Measurements from ENCODE around the gene OR2B2.

OR2B2 gene

DNA sequence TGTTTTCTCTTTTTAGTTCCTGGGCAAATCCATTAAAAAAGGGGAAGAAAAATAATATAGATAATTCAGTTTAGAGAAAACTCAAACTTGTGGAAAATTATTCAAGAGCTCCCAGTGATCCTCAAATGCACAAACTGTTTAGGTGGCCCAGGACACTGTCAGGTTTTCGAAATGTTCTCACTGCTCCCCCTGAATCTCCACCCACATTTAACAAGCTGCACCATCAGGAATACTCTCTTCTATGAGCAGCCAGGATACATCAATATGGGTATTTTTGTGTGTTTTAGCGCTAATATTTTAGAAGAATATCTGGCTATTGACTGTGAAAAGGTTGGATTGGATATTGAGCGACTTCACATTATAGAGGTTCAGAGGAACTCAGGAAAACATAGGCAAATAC, 43.9 kb downstream of the OR2B2 start:
- no peak for DNase-seq (ENCODE audit: low read depth)
- TF ChIP-seq, protein P1, sequence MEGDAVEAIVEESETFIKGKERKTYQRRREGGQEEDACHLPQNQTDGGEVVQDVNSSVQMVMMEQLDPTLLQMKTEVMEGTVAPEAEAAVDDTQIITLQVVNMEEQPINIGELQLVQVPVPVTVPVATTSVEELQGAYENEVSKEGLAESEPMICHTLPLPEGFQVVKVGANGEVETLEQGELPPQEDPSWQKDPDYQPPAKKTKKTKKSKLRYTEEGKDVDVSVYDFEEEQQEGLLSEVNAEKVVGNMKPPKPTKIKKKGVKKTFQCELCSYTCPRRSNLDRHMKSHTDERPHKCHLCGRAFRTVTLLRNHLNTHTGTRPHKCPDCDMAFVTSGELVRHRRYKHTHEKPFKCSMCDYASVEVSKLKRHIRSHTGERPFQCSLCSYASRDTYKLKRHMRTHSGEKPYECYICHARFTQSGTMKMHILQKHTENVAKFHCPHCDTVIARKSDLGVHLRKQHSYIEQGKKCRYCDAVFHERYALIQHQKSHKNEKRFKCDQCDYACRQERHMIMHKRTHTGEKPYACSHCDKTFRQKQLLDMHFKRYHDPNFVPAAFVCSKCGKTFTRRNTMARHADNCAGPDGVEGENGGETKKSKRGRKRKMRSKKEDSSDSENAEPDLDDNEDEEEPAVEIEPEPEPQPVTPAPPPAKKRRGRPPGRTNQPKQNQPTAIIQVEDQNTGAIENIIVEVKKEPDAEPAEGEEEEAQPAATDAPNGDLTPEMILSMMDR (IDR thresholded peaks at IDR 0.05; ENCODE audit: low read depth, low read length, missing control alignments): no peak
- in situ Hi-C loops (cut with HindIII; ENCODE audit: low sequenced_read_pairs): loop anchor here (5.0 kb wide), 1 partner anchor 46 kb away; a partner anchor contains a TSS
- no peak overlapping the region for H3K4me3 ChIP-seq (ENCODE audit: low read depth, low read length)

DNA sequence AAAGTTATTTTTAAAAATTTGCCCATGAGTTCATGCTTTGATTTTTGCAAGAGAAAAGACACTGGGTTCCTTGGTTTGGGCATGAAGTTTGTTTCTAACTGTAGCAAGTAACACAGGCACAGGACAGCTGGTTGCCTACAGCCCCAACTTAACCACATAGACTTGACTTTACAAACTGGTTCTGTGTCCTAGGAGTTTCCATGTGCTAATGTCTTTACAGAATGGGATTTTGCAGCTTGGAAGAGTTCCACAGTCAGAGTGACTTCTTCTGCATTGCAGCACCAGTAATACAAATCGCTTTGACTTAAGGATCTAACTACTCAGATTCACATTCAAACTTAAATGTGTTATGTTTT, 44.3 kb downstream of the OR2B2 start:
- no peak overlapping the region for H3K4me3 ChIP-seq (ENCODE audit: low read depth, low read length)
- in situ Hi-C loops (cut with HindIII; ENCODE audit: low sequenced_read_pairs): loop anchor here (5.0 kb wide), 1 partner anchor 46 kb away; a partner anchor contains a TSS
- DNase-seq (ENCODE audit: low read depth): no peak
- TF ChIP-seq, protein P1 (IDR thresholded peaks at IDR 0.05; ENCODE audit: low read depth, low read length, missing control alignments): no peak

DNA sequence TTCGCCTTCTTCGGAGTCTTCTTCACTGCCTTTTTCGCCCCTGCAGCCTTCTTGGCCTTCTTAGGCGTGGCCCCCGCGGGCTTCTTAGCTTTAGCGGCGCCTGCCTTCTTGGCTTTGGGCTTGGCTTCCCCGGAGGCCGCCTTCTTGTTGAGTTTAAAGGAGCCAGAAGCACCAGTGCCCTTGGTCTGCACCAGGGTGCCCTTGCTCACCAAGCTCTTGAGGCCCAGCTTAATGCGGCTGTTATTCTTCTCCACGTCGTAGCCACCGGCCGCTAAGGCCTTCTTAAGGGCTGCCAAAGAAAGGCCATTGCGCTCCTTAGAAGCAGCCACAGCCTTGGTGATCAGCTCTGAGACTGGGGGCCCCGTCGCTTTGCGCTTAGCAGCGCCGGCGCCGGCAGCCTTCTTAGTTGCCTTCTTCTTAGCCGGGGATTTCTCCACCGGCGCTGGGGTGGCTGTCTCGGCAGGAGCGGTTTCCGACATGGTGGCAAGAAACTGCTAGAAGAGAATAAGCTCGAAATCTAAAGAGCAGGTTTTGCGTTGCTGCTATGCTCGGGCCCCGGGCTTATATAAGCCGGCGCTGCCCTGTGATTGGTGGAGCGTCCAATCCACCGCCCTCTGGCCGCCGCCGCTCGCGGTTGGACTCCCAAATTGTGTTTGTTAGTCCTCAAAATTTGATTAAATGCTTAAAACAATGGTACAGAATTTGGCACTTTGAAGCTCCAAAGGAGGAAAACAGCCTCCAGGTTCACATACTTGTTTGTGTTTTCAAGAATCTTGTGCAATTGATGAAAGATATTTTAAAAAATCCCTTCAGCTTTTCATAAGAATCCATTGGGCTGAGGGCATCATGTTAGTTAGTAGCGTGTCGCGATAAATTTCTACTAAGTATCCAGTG, 44.9 kb downstream of the OR2B2 start:
- peak overlapping the region; percentile 57 for H3K4me3 ChIP-seq (ENCODE audit: low read depth, low read length)
- no peak for DNase-seq (ENCODE audit: low read depth)
- TF ChIP-seq, protein P1 (IDR thresholded peaks at IDR 0.05; ENCODE audit: low read depth, low read length, missing control alignments): no peak
- in situ Hi-C loops (cut with HindIII; ENCODE audit: low sequenced_read_pairs): loop anchor here (5.0 kb wide), 1 partner anchor 45 kb away; a partner anchor contains a TSS

DNA sequence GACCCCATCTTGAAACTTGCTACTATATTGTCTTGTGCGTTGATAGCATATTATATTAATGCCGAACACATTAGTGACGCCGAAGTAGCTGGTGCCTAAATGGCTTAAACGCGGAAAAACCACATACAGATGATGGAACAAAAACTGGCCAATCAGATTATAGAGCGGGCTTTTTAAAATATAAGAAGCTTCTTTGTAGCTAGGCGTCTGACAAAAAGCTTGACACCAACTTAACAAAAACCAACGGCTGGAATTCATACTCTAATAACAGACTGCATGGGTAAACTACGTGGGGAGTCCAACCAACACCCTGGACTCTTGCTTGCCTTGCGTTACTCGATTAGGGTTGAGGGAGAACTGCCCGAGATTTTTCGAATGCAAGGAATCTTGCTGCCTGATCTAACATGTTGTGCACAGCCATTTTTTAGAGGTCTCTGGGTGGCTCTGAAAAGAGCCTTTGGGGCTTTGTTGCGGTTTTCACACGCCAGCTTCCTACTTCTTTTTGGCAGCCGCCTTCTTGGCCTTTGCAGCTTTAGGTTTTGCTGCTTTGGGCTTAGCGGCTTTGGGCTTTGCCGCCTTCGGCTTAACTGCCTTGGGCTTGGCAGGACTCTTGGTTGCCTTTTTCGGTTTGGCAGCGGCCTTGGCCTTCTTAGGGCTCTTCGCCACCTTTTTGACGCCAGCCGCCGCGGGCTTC, 45.7 kb downstream of the OR2B2 start:
- in situ Hi-C loops (cut with HindIII; ENCODE audit: low sequenced_read_pairs): loop anchor here (5.0 kb wide), 1 partner anchor 44 kb away; a partner anchor contains a TSS
- no peak for DNase-seq (ENCODE audit: low read depth)
- TF ChIP-seq, protein P1 (IDR thresholded peaks at IDR 0.05; ENCODE audit: low read depth, low read length, missing control alignments): no peak
- H3K4me3 ChIP-seq (ENCODE audit: low read depth, low read length): peak overlapping the region; percentile 57

DNA sequence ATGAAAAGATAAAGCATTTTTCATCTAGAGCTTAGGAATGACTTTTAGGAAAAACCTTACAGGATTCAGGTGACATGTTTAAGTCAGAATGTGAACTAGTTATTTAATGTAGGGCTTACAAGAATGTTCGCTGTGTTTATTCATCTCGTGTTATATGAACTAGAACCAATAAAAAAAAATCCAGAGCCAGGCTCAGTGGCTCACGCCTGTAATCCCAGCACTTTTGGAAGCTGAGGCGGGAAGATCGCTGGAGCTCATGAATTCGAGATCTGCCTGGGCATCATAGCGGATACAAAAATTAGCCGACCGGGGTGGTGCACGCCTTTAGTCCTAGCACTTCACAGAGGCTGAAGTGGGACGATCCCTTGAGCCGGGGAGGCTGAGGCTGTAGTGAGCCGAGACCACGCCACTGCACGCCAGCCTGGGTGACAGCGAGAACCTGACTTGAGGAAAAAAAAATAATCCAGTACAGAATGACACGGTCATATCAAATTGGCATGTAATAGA, 46.3 kb downstream of the OR2B2 start:
- TF ChIP-seq, protein P1 (IDR thresholded peaks at IDR 0.05; ENCODE audit: low read depth, low read length, missing control alignments): no peak
- in situ Hi-C loops (cut with HindIII; ENCODE audit: low sequenced_read_pairs): loop anchor here (5.0 kb wide), 1 partner anchor 44 kb away; a partner anchor contains a TSS
- peak overlapping the region; percentile 57 for H3K4me3 ChIP-seq (ENCODE audit: low read depth, low read length)
- DNase-seq (ENCODE audit: low read depth): no peak

Data from astrocyte of the cerebellum (primary cell).